Measurements from ENCODE around the gene OR2V2. TPM values are rescaled to one million over a fixed set of nuclear protein-coding genes. Genes with fewer than 3 reads are reported as not detected.
"Not testable (repeated sequence)": the region's sequence is repeated elsewhere in the genome, so short reads cannot be mapped to it uniquely, and the experiment has no call there.

Gene OR2V2
- total RNA-seq, 1 experiment from 2014 or later: not detected

DNA sequence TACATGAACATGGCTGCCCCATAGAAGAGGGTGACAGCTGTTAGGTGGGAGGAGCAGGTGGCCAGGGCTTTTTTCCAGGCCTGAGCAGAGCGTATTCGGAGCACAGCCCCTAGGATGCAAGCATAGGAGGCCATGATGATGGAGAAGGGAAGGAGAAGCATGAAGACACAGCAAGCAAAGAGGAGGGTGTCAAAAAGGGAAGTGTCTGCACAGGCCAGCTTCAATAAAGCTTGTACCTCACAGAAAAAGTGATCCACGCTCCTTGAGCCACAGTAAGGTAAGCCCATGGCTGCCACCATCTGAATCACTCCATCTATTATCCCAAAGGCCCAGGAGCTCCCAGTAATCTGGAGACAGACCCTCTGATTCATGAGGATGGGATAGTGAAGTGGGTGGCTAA, 22.9 kb upstream of the OR2V2 start:
- Histone ChIP-seq H4K20me1 (ENCODE audit: insufficient read depth, low read depth, low read length) (no peaks in the 10 kb centered on the region), H3K79me2 (ENCODE audit: low read length) (no peaks in the 10 kb centered on the region), H3K27me3 (ENCODE audit: low read length) (no peaks in the 10 kb centered on the region), H3K9ac (ENCODE audit: low read length) (no peak overlapping the region), H3K27ac (ENCODE audit: low read length) (no peak overlapping the region), H2AFZ (ENCODE audit: low read length) (no peak overlapping the region), H3K4me1 (ENCODE audit: low read length) (no peaks in the 10 kb centered on the region), H3K9me3 (ENCODE audit: low read length) (no peaks in the 10 kb centered on the region), H3K4me2 (ENCODE audit: low read depth, low read length, poor library complexity, severe bottlenecking) (no peak overlapping the region), H3K4me3 (ENCODE audit: low read length) (no peak overlapping the region), H3K36me3 (ENCODE audit: insufficient read depth, low read length) (no peaks in the 10 kb centered on the region), H3K9me2 (replicated peaks; ENCODE audit: insufficient read depth, low read length) (no peaks in the 10 kb centered on the region)
- DNase-seq: no peak

DNA sequence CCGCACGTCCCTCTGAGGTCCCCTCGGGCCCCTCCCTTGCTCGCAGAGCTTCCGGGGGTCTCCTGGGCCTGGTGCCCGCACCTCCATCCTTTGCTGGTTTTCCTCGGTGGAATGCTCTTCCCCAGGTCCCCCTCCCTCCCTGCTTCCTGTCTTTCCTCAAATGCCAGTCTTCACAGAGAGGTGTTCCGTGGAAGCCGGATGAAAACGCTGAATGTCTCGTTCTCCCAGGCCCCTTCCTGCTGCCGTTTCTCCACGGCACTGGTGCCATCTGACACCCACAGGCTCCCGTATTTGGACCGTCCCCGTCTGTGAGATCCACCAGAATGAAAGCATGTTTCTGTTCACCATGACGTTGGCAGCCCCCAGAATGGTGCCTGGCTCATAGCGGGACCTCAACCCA, 20.5 kb upstream of the OR2V2 start:
- H3K9me2 ChIP-seq (replicated peaks; ENCODE audit: insufficient read depth, low read length): no peaks in the 10 kb centered on the region
- no peak for DNase-seq

DNA sequence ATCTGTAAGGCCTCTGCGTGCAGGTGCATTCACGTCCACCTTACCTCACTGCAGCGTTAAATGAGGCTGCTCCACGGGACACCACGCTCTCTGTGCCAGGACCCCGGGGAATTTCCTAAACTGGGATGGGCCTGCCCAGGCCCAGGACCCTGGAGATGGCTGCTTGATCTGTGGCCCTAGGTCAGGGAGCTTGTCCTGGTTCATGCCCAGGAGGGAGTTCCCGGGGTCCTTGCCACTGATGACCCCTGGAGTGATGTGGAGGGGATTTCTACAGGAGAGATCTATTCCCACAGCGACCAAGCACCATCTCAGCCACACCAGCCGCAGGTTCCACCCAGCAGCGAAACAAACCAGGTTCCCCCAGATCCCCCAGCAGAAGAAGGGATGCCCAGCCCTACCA, 19.9 kb upstream of the OR2V2 start:
- Histone ChIP-seq H3K9me3 (ENCODE audit: low read length) (no peaks in the 10 kb centered on the region), H3K36me3 (ENCODE audit: insufficient read depth, low read length) (no peaks in the 10 kb centered on the region), H4K20me1 (ENCODE audit: insufficient read depth, low read depth, low read length) (no peaks in the 10 kb centered on the region), H3K4me1 (ENCODE audit: low read length) (no peaks in the 10 kb centered on the region), H3K27ac (ENCODE audit: low read length) (no peak overlapping the region), H3K9me2 (replicated peaks; ENCODE audit: insufficient read depth, low read length) (no peaks in the 10 kb centered on the region), H2AFZ (ENCODE audit: low read length) (no peak overlapping the region), H3K79me2 (ENCODE audit: low read length) (no peaks in the 10 kb centered on the region), H3K4me3 (ENCODE audit: low read length) (no peak overlapping the region), H3K27me3 (ENCODE audit: low read length) (no peaks in the 10 kb centered on the region), H3K9ac (ENCODE audit: low read length) (no peak overlapping the region), H3K4me2 (ENCODE audit: low read depth, low read length, poor library complexity, severe bottlenecking) (no peak overlapping the region)
- DNase-seq: no peak

More for the DNA sequence above, 20.5 kb upstream of the OR2V2 start:
- no peaks in the 10 kb centered on the region for H3K79me2 ChIP-seq (ENCODE audit: low read length)
- no peaks in the 10 kb centered on the region for H3K36me3 ChIP-seq (ENCODE audit: insufficient read depth, low read length)
- H3K27ac ChIP-seq (ENCODE audit: low read length): no peak overlapping the region
- no peaks in the 10 kb centered on the region for H4K20me1 ChIP-seq (ENCODE audit: insufficient read depth, low read depth, low read length)
- H3K27me3 ChIP-seq (ENCODE audit: low read length): no peaks in the 10 kb centered on the region
- H3K4me1 ChIP-seq (ENCODE audit: low read length): no peaks in the 10 kb centered on the region
- H3K9me3 ChIP-seq (ENCODE audit: low read length): no peaks in the 10 kb centered on the region
- H3K4me2 ChIP-seq (ENCODE audit: low read depth, low read length, poor library complexity, severe bottlenecking): no peak overlapping the region
- no peak overlapping the region for H2AFZ ChIP-seq (ENCODE audit: low read length)
- no peak overlapping the region for H3K4me3 ChIP-seq (ENCODE audit: low read length)
- no peak overlapping the region for H3K9ac ChIP-seq (ENCODE audit: low read length)

DNA sequence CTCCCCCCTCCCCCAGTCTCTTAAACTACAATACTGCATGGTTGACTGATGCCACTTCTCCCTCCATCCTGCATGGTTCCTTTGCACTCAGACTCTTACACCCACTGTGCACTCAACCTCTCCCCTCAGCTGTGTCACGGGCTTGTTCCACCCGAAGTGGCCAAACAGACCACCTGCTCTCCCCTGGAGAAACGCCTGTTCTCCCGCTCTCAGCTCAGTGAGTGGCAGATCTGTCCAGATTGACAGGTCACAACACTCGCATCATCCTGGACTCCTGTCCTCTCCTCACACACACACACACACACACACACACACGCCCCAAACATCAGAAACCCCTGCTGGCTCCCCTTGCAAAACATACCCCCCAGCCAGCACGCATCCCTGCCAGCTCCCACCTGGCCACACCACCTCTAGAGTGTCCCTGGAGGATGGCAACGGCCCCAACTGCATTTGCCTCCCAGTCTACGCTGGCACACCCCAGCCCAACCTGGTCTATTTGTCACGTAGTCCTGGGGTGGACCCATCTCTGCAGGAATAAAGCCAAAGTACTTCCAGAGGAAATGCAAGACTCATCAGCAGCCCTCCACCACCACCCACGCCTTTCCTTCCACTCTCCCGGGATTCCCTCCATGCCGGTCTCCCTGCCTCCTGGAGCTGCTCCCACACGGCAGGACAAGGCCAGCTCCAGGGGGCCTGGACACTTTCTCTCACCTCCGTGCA, 19.3 kb upstream of the OR2V2 start:
- no peak for DNase-seq
- no peak overlapping the region for H2AFZ ChIP-seq (ENCODE audit: low read length)
- no peak overlapping the region for H3K4me3 ChIP-seq (ENCODE audit: low read length)
- H3K79me2 ChIP-seq (ENCODE audit: low read length): no peaks in the 10 kb centered on the region
- no peaks in the 10 kb centered on the region for H3K27me3 ChIP-seq (ENCODE audit: low read length)
- H3K9me2 ChIP-seq (replicated peaks; ENCODE audit: insufficient read depth, low read length): no peaks in the 10 kb centered on the region
- H3K4me1 ChIP-seq (ENCODE audit: low read length): no peaks in the 10 kb centered on the region
- H4K20me1 ChIP-seq (ENCODE audit: insufficient read depth, low read depth, low read length): no peaks in the 10 kb centered on the region
- H3K9me3 ChIP-seq (ENCODE audit: low read length): no peaks in the 10 kb centered on the region
- H3K4me2 ChIP-seq (ENCODE audit: low read depth, low read length, poor library complexity, severe bottlenecking): no peak overlapping the region
- no peaks in the 10 kb centered on the region for H3K36me3 ChIP-seq (ENCODE audit: insufficient read depth, low read length)
- H3K27ac ChIP-seq (ENCODE audit: low read length): no peak overlapping the region
- no peak overlapping the region for H3K9ac ChIP-seq (ENCODE audit: low read length)

DNA sequence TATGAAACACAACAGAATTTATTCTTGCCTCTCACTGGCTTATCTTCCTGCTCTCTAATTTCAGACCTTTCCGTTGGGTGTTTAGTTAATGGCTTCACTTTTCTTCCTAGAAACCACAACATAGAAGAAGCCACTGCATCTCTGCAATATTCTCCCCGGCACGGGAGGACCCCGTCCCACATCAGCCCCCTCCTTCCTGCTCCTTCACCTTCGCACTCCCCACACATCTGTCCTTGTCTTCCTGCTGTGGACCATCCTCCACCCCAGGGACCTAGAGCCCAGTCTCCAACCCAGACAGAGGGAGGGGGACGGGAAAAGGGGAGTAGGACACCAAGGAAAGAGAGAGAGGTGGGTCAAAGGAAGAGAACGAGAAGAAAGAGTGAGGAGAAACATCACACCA, 17.8 kb upstream of the OR2V2 start:
- H3K4me2 ChIP-seq (ENCODE audit: low read depth, low read length, poor library complexity, severe bottlenecking): no peak overlapping the region
- H3K9me3 ChIP-seq (ENCODE audit: low read length): no peaks in the 10 kb centered on the region
- no peak for DNase-seq
- no peaks in the 10 kb centered on the region for H3K36me3 ChIP-seq (ENCODE audit: insufficient read depth, low read length)
- no peak overlapping the region for H2AFZ ChIP-seq (ENCODE audit: low read length)
- H4K20me1 ChIP-seq (ENCODE audit: insufficient read depth, low read depth, low read length): no peaks in the 10 kb centered on the region
- no peaks in the 10 kb centered on the region for H3K4me1 ChIP-seq (ENCODE audit: low read length)
- H3K9ac ChIP-seq (ENCODE audit: low read length): no peak overlapping the region
- H3K27ac ChIP-seq (ENCODE audit: low read length): no peak overlapping the region
- H3K27me3 ChIP-seq (ENCODE audit: low read length): no peaks in the 10 kb centered on the region
- no peaks in the 10 kb centered on the region for H3K9me2 ChIP-seq (replicated peaks; ENCODE audit: insufficient read depth, low read length)
- no peaks in the 10 kb centered on the region for H3K79me2 ChIP-seq (ENCODE audit: low read length)
- no peak overlapping the region for H3K4me3 ChIP-seq (ENCODE audit: low read length)

DNA sequence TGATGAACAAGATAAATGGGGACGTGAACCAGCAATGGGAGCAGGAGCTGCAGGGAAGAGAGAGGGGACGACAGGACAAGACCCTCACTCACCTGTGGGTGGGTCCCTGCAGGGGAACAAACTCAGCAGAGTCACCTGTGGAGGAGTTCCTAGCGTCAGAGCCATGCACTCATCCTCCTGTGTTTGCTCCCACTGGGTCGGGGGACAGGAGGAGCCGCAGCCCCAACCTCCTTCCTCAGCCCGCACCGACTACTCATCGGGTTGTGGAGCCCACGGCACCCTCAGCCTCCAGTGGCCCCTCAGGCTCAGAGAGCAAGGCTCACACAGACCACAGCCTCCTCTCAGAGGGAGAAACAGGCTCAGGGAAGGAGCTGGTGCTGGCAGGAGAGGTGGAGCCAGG, 17.3 kb upstream of the OR2V2 start:
- H3K4me3 ChIP-seq (ENCODE audit: low read length); H3K9ac ChIP-seq (ENCODE audit: low read length); H3K79me2 ChIP-seq (ENCODE audit: low read length); H2AFZ ChIP-seq (ENCODE audit: low read length); H3K9me3 ChIP-seq (ENCODE audit: low read length); H3K36me3 ChIP-seq (ENCODE audit: insufficient read depth, low read length); H3K27me3 ChIP-seq (ENCODE audit: low read length); H3K27ac ChIP-seq (ENCODE audit: low read length); H4K20me1 ChIP-seq (ENCODE audit: insufficient read depth, low read depth, low read length); H3K4me2 ChIP-seq (ENCODE audit: low read depth, low read length, poor library complexity, severe bottlenecking); DNase-seq; H3K9me2 ChIP-seq (replicated peaks; ENCODE audit: insufficient read depth, low read length); H3K4me1 ChIP-seq (ENCODE audit: low read length): not testable (repeated sequence)

DNA sequence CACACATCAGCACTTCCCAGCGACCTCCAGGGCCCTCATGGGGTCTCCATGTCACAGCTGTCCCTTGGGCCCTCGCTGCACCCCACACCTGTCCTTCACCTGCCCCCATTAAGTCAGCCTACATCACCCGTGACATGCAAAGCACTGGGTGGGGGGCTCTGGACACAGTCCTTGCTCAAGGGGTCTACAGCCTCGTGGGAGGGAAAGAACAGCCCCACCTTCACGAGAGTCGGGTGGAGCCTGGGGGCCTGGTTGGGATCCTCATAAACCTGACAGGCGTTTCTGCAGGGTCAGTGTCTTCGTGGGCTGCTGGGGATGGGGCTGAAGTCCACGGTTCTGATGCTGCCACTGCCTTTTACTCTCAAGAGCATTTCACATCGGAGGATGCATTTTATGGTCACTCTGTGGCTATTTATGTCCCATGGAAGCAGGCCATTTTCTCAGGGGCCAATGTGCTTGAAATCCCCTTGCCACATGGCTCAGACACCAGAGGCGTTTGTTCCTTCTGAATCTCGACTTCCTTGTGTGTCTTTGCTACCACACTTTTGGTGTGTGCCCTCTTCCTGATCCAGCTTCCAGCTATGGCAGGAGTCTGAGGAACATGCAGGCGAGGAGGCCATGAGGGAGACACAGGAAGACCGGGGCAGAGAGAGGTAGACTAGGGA, 16.4 kb upstream of the OR2V2 start, which contains the start of gene OR2V1:
Gene OR2V1 (minus strand): TSS at position 338 of the 665 bp plus-strand sequence. CDS start 5,865 bp downstream, outside the sequence.
- Histone ChIP-seq H3K4me3 (ENCODE audit: low read length) (no peak within 1 kb of the TSS), H2AFZ (ENCODE audit: low read length) (no peak within 1 kb of the TSS), H3K9ac (ENCODE audit: low read length) (no peak within 1 kb of the TSS), H3K27me3 (ENCODE audit: low read length) (no peaks in the 10 kb centered on the region), H3K36me3 (ENCODE audit: insufficient read depth, low read length) (no peaks in the 10 kb centered on the region), H3K4me2 (ENCODE audit: low read depth, low read length, poor library complexity, severe bottlenecking) (no peak within 1 kb of the TSS), H3K27ac (ENCODE audit: low read length) (no peak within 1 kb of the TSS), H3K4me1 (ENCODE audit: low read length) (no peaks in the 10 kb centered on the region), H3K79me2 (ENCODE audit: low read length) (no peaks in the 10 kb centered on the region), H3K9me2 (replicated peaks; ENCODE audit: insufficient read depth, low read length) (no peaks in the 10 kb centered on the region), H3K9me3 (ENCODE audit: low read length) (no peaks in the 10 kb centered on the region), H4K20me1 (ENCODE audit: insufficient read depth, low read depth, low read length) (no peaks in the 10 kb centered on the region)
- no peak for DNase-seq

DNA sequence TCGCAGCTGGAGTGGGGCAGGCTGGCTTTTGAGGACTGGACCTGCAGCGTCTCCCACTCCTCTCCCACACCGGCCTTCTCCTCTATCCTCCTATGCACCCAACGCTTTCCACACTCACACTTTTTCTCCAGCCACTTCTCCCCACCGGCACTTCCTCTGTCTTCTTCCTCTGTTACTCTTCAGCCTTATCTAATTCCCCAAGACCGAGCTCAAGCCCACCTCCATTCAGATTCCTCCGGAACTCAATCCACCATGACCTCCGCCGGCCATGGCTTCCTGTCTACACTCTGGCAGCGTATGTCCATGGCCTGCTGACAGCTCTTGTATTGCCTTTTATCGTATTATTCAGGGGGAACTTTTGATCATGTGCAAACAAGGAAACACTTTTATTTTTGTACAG, 15.9 kb upstream of the OR2V2 start:
- no peaks in the 10 kb centered on the region for H3K79me2 ChIP-seq (ENCODE audit: low read length)
- H3K36me3 ChIP-seq (ENCODE audit: insufficient read depth, low read length): no peaks in the 10 kb centered on the region
- H3K27ac ChIP-seq (ENCODE audit: low read length): no peak overlapping the region
- no peak overlapping the region for H3K4me2 ChIP-seq (ENCODE audit: low read depth, low read length, poor library complexity, severe bottlenecking)
- no peaks in the 10 kb centered on the region for H3K27me3 ChIP-seq (ENCODE audit: low read length)
- DNase-seq: no peak
- H3K9ac ChIP-seq (ENCODE audit: low read length): no peak overlapping the region
- H4K20me1 ChIP-seq (ENCODE audit: insufficient read depth, low read depth, low read length): no peaks in the 10 kb centered on the region
- H3K4me3 ChIP-seq (ENCODE audit: low read length): no peak overlapping the region
- no peaks in the 10 kb centered on the region for H3K9me3 ChIP-seq (ENCODE audit: low read length)
- no peaks in the 10 kb centered on the region for H3K4me1 ChIP-seq (ENCODE audit: low read length)
- no peaks in the 10 kb centered on the region for H3K9me2 ChIP-seq (replicated peaks; ENCODE audit: insufficient read depth, low read length)
- no peak overlapping the region for H2AFZ ChIP-seq (ENCODE audit: low read length)

Data from Karpas-422 (cell line).